ENCODE data around the gene IGFALS. TPM values are rescaled to one million over a fixed set of nuclear protein-coding genes. Genes with fewer than 3 reads are reported as not detected.

Gene IGFALS
- polyA plus RNA-seq, 1 donor from 2014 or later, result not detected

- Mint-ChIP-seq H3K36me3 (no peaks in the 10 kb centered on the region), H3K4me1 (peaks cover 6 to 13% (median 8%) of the 10 kb centered on the region in 3 donors), H3K27me3 (no peaks in the 10 kb centered on the region), H3K27ac (peak within 1 kb of the TSS; percentile 87 to 99 (median 98)), H3K4me3 (peak within 1 kb of the TSS; percentile 94 to 99 (median 95)), H3K9me3 (no peaks in the 10 kb centered on the region)
Observed at GRCh38 chr16:1771188-1771863, 22.2 kb downstream of the IGFALS start, which contains the start of gene NME3. Gene NME3, minus strand, starts transcription at chr16:1771543. Its CDS starts 9 bp downstream, at chr16:1771534.

- peak overlapping the region; percentile 81 to 99 (median 82) for H3K27ac Mint-ChIP-seq
- H3K9me3 Mint-ChIP-seq, result no peaks in the 10 kb centered on the region
- peak overlapping the region; percentile 82 to 99 (median 91) for H3K4me3 Mint-ChIP-seq
- H3K27me3 Mint-ChIP-seq, result no peaks in the 10 kb centered on the region
- no peaks in the 10 kb centered on the region for H3K36me3 Mint-ChIP-seq
- peaks cover 6 to 13% (median 8%) of the 10 kb centered on the region in 3 donors for H3K4me1 Mint-ChIP-seq
Observed at GRCh38 chr16:1770328-1771187, 22.9 kb downstream of the IGFALS start.

- Mint-ChIP-seq H3K4me3 (peak overlapping the region; percentile 8 to 99 (median 91)), H3K4me1 (peaks cover 6 to 12% (median 8%) of the 10 kb centered on the region in 3 donors), H3K9me3 (no peaks in the 10 kb centered on the region), H3K27me3 (no peaks in the 10 kb centered on the region), H3K36me3 (peaks cover 1% of the 10 kb centered on the region), H3K27ac (peak overlapping the region; percentile 81 to 99 (median 82))
Observed at GRCh38 chr16:1769402-1770300, 23.9 kb downstream of the IGFALS start.

GRCh38 chr16:1768767-1769401, 24.6 kb downstream of the IGFALS start:
- peaks cover 4 to 11% (median 8%) of the 10 kb centered on the region in 3 donors for H3K4me1 Mint-ChIP-seq
- H3K27ac Mint-ChIP-seq, result peak overlapping the region in 2 of 3 donors; percentile 82 to 99
- H3K9me3 Mint-ChIP-seq, result no peaks in the 10 kb centered on the region
- H3K27me3 Mint-ChIP-seq, result no peaks in the 10 kb centered on the region
- H3K4me3 Mint-ChIP-seq, result peak overlapping the region in 2 of 4 donors; percentile 8 to 99
- H3K36me3 Mint-ChIP-seq, result peaks cover 1% of the 10 kb centered on the region

GRCh38 chr16:1768061-1768766, 25.3 kb downstream of the IGFALS start:
- no peaks in the 10 kb centered on the region for H3K27me3 Mint-ChIP-seq
- peaks cover 3 to 9% (median 8%) of the 10 kb centered on the region in 3 donors for H3K4me1 Mint-ChIP-seq
- H3K9me3 Mint-ChIP-seq, result no peaks in the 10 kb centered on the region
- no peak overlapping the region for H3K4me3 Mint-ChIP-seq
- H3K27ac Mint-ChIP-seq, result peak overlapping the region in 2 of 3 donors; percentile 23 to 43
- H3K36me3 Mint-ChIP-seq, result peaks cover 1% of the 10 kb centered on the region

DNA sequence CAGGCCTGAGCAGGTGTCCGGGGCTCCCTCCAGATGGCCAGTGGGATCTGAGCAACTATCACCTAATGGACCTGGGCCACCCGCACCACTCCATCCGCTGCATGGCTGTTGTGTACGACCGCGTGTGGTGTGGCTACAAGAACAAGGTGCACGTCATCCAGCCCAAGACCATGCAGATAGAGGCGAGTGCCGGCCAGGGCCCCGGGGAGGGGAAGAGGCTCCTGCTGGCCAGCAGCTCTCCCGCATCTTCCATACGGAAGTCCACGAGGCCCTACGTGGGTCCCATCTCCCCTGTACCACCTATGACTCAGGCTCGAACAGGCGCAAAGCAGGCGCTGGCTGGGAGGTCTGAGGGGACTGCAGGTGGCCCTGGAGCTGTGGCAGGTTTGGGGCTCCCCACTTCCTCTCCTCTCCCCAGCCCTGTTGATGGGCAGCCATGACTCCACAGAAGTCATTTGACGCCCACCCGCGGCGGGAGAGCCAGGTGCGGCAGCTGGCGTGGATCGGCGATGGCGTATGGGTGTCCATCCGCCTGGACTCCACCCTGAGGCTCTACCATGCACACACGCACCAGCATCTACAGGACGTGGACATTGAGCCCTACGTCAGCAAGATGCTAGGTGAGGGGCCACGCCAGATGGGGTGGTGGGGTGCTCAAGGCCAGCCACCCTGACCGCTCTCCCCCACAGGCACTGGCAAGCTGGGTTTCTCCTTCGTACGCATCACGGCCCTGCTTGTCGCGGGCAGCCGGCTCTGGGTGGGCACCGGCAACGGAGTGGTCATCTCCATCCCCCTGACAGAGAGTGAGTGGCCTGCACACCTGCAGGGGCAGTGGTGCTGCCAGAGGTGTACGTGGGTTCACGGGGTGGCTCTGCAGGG, 26.1 kb downstream of the IGFALS start:
- H3K27me3 Mint-ChIP-seq, result no peaks in the 10 kb centered on the region
- peaks cover 1% of the 10 kb centered on the region for H3K36me3 Mint-ChIP-seq
- no peaks in the 10 kb centered on the region for H3K9me3 Mint-ChIP-seq
- peaks cover 3 to 9% (median 7%) of the 10 kb centered on the region in 3 donors for H3K4me1 Mint-ChIP-seq
- peak overlapping the region in 1 of 4 donors; percentile 23 for H3K4me3 Mint-ChIP-seq
- peak overlapping the region; percentile 23 to 64 (median 43) for H3K27ac Mint-ChIP-seq

DNA sequence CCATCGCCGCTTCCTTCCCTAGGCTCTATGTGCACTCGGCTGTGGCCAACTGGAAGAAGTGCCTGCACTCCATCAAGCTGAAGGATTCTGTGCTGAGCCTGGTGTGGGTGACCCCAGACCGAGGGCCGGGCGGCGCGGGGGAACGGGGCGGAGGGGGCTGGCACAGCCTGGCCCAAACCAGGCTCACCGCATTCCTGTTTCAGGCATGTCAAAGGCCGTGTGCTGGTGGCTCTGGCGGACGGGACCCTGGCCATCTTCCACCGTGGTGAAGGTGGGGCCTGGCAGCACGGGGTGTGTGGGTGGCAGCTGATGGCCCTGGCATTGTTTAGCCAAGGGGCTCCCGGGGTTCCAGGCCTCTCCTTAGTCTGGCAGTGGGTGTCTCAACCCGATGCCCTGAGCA, 26.8 kb downstream of the IGFALS start:
- Mint-ChIP-seq H3K27me3 (no peaks in the 10 kb centered on the region), H3K4me3 (peak overlapping the region in 1 of 4 donors; percentile 23), H3K36me3 (peaks cover 1% of the 10 kb centered on the region), H3K9me3 (no peaks in the 10 kb centered on the region), H3K27ac (peak overlapping the region in 1 of 3 donors; percentile 64), H3K4me1 (peaks cover 0 to 3% (median under 1%) of the 10 kb centered on the region in 3 donors)

DNA sequence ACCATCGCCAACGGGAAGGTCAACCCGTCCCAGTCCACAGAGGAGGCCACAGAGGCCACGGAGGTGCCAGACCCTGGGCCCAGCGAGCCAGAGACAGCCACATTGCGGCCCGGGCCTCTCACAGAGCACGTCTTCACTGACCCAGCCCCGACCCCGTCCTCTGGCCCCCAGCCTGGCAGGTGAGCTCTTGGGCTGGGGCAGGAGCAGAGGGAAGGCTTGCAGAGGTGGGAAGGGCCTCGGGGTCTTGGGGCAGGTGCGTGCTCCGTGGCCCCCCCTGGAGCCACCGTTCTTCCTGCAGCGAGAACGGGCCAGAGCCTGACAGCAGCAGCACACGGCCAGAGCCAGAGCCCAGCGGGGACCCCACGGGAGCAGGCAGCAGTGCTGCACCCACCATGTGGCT, 27.3 kb downstream of the IGFALS start:
- Mint-ChIP-seq H3K4me1 (peaks cover 0 to 3% (median 0%) of the 10 kb centered on the region in 3 donors), H3K9me3 (no peaks in the 10 kb centered on the region), H3K36me3 (peaks cover 1% of the 10 kb centered on the region), H3K27me3 (no peaks in the 10 kb centered on the region), H3K27ac (no peak overlapping the region), H3K4me3 (no peak overlapping the region)

DNA sequence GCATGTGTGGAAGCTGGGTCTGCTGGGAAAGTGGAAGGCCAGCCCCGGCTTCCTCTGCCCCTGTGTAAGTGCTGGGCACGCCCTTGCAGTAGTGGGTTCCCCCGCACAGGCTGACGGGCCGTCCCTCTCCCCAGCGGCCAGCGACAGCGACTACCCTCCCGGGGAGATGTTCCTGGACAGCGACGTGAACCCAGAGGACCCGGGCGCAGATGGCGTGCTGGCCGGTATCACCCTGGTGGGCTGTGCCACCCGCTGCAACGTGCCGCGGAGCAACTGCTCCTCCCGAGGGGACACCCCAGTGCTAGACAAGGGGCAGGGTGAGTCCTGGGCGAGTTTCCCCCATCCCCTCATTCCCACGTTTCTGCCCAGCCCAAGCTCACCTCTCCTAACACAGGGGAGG, 27.7 kb downstream of the IGFALS start:
- Mint-ChIP-seq H3K27ac (no peak overlapping the region), H3K4me1 (peaks cover 0 to 3% (median 0%) of the 10 kb centered on the region in 3 donors), H3K27me3 (no peaks in the 10 kb centered on the region), H3K36me3 (peaks cover 3% of the 10 kb centered on the region), H3K9me3 (no peaks in the 10 kb centered on the region), H3K4me3 (no peak overlapping the region)

DNA sequence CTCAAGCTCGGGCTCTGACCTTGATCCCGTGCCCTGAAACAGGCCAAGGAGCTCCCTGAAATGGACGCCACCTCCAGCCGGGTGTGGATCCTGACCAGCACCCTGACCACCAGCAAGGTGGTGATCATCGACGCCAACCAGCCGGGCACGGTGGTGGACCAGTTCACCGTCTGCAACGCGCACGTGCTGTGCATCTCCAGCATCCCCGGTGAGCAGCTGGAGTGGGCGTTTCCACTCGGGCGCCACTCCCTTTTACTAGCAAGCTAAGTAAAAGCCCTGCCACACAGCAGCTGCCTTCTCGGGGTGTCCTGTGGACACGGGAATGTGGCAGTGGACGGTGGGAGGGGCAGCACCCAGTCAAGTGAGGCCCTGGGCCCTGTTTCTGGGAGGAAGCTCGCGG, 28.5 kb downstream of the IGFALS start:
- Mint-ChIP-seq H3K27me3 (no peaks in the 10 kb centered on the region), H3K4me3 (no peak overlapping the region), H3K27ac (no peak overlapping the region), H3K9me3 (no peaks in the 10 kb centered on the region), H3K36me3 (peaks cover 3% of the 10 kb centered on the region), H3K4me1 (peaks cover 0 to under 1% (median 0%) of the 10 kb centered on the region in 3 donors)

DNA sequence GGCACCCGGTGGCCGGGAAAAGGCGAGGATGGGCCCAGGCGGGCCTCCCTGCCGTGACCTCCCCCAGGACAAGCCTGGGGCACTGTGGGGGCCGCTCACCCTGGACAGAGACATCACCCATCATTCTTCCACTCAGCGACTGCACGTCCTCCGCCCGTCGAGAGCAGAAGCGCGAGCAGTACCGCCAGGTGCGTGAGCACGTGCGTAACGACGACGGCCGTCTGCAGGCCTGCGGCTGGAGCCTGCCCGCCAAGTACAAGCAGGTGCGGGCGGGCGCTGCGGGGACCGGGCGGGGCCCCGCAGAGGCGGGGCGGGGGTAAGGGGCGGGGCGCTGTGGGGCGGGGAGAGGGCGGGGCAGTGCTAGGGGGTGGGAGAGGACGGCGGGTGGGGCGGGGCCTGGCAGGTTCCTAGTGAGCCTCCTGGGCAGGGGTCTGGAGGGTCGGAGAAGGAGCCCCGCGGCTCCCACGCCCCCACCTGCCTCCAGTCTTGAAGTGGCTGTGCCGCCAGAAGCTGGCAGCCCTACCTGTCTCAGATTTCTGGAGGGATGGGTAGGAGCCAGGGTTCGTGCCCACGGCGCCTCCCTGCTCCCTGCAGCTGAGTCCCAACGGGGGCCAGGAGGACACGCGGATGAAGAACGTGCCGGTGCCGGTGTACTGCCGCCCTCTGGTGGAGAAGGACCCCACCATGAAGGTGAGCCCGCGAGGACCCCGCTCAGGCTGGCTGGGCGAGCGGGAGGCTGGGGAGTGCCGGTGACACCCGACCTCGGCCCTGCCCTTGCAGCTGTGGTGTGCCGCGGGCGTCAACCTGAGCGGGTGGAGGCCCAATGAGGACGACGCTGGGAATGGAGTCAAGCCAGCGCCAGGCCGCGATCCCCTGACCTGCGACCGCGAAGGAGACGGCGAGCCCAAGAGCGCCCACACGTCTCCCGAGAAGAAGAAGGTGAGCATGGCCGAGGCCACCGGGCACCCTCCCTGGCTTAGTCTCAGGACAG, 29.7 kb downstream of the IGFALS start:
- Mint-ChIP-seq H3K27me3 (no peaks in the 10 kb centered on the region), H3K4me3 (no peak overlapping the region), H3K36me3 (peaks cover 3% of the 10 kb centered on the region), H3K4me1 (no peaks in the 10 kb centered on the region), H3K9me3 (no peaks in the 10 kb centered on the region), H3K27ac (no peak overlapping the region)

Measured in IgD-negative memory B cell (primary cell).